ENCODE results near the gene GAS2.
A peak's percentile ranks its signal among the peaks of the same experiment; 100 is the strongest.
"Not testable (repeated sequence)": the region's sequence is repeated elsewhere in the genome, so short reads cannot be mapped to it uniquely, and the experiment has no call there.

GAS2 gene

DNA sequence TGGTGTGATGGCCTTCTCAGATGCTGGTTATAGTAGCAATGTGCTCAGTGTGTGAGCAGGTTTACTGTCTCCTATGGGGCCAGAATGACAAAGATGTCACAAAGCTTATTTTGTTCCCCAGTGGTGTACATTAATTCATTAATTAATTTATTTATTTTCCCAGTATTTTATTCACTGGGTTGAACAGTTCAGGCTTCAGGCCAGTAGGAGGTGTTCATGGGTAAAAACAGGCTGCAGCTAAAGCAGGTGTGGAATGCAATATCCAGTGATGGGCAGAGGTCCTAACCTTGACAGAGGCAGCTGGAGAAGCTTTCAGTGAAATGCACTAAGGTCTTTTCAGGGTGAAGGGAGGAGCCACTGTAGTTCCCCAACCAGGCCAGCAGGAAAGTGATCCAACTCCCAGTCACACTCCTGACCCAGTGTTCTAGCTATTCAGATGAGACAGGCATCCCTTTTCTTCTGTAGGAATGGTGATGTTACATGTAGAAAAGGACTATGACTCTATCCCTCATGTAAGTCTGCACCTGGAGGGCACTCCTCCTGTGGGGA lies 33.0 kb upstream of the GAS2 start:
- H3K4me3 ChIP-seq (replicated peaks in 1 of 2; ENCODE audit: low read depth in 2 of 2, low read length in 2 of 2), result no peak overlapping the region
- no peak for TF ChIP-seq CTCF (IDR thresholded peaks at IDR 0.05; ENCODE audit: low read depth, low read length)
- DNase-seq (ENCODE audit: low read depth in 2 of 2), result no peak

DNA sequence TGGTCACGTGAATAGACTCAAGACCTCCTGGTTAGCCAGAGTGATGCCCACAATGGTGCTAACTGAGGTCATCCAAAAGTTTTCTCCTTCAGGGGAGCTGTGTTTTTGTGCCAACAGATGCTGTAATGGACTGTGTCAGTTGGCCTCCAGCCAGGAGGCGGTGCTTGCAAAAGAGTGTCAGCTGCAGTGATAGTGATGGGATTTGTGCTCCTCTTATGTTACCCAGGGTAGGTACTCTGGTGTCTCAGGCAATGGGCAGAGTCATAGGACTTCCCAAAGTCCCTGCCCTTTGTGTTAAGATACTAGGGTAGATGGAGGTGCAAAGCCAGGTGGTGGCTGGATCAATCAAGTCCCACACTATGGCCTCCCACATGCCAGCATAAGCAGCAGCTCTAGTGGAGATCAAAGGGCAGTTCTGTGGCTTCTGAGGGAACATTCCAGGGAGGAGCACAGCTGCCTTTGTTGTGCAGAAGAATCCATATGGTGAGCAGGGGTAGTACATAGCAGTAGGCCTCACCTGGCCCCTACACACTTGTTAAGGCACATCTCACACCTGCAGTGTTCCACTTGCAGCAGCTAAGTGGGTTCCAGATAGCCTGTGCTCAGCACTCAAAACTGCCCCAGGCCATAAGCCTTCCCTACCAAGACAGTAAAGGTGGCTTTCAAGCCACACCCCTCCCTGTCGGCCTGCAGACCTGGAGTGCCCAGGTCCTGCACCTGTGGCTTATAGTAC lies 31.3 kb upstream of the GAS2 start:
- TF ChIP-seq CTCF (IDR thresholded peaks at IDR 0.05; ENCODE audit: low read depth, low read length), result no peak
- no peak overlapping the region for H3K4me3 ChIP-seq (replicated peaks in 1 of 2; ENCODE audit: low read depth in 2 of 2, low read length in 2 of 2)
- DNase-seq (ENCODE audit: low read depth in 2 of 2), result peak; percentile 26 to 53

- no peak overlapping the region for H3K4me3 ChIP-seq (replicated peaks in 1 of 2; ENCODE audit: low read depth in 2 of 2, low read length in 2 of 2)
- no peak for DNase-seq (ENCODE audit: low read depth in 2 of 2)
- no peak for TF ChIP-seq CTCF (IDR thresholded peaks at IDR 0.05; ENCODE audit: low read depth, low read length)
Observed at GRCh38 chr11:22635689-22636088, 30.7 kb upstream of the GAS2 start.

DNA sequence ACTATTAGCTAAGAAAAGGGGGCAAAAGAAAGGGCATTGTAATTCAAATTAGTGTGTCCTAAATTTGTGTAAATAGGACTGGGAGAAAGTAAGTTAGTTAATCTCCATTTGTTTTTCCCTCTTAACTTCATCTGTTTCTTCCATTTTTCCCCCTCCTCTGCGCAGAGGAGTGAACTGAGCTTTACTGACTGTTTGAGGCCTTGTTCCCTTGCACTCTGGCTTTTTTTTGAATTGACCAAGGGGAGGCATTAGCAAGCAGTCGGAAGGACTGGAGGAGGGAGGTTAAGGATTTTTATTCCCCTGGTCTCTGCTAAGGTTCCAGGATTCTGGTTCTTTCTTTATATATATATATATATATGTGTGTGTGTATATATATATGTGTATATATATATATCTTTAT lies 25.5 kb upstream of the GAS2 start:
- no peak overlapping the region for H3K4me3 ChIP-seq (replicated peaks in 1 of 2; ENCODE audit: low read depth in 2 of 2, low read length in 2 of 2)

DNA sequence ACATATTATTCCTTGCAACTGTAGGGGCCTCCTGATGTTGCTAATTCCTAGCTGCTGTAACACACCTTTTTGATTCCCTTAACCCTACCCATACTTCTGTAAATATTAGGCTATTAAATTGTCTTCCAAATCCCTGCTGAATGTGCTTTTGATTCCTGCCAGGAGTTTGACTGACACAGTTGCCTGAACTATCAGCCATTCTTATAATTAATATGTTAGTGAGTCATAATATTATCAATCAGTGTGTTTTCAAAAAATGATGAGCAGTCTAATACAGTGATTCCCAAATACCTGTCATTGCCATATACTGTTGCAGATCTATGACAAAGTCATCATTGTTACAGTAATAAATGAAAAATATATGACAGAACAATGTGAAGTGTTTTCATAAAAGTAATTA lies 24.9 kb upstream of the GAS2 start:
- TF ChIP-seq CTCF (IDR thresholded peaks at IDR 0.05; ENCODE audit: low read depth, low read length), result no peak
- DNase-seq (ENCODE audit: low read depth in 2 of 2), result no peak
- H3K4me3 ChIP-seq (replicated peaks in 1 of 2; ENCODE audit: low read depth in 2 of 2, low read length in 2 of 2), result no peak overlapping the region

More for the DNA sequence above, 25.5 kb upstream of the GAS2 start:
- no peak for DNase-seq (ENCODE audit: low read depth in 2 of 2)
- TF ChIP-seq CTCF (IDR thresholded peaks at IDR 0.05; ENCODE audit: low read depth, low read length), result no peak

DNA sequence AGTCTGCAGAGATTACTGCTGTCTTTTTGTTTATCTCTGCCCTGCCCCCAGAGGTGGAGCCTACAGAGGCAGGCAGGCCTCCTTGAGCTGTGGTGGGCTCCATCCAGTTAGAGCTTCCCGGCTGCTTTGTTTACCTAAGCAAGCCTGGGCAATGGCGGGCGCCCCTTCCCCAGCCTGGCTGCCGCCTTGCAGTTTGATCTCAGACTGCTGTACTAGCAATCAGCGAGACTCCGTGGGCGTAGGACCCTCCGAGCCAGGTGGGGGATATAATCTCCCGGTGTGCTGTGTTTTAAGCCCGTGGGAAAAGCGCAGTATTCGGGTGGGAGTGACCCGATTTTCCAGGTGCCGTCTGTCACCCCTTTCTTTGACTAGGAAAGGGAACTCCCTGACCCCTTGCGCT lies 14.1 kb upstream of the GAS2 start:
- DNase-seq (ENCODE audit: low read depth in 2 of 2); H3K4me3 ChIP-seq (replicated peaks in 1 of 2; ENCODE audit: low read depth in 2 of 2, low read length in 2 of 2): not testable (repeated sequence)

GRCh38 chr11:22656130-22656529 lies 10.3 kb upstream of the GAS2 start:
- TF ChIP-seq CTCF (IDR thresholded peaks at IDR 0.05; ENCODE audit: low read depth, low read length), result no peak
- peak; percentile 19 to 30 for DNase-seq (ENCODE audit: low read depth in 2 of 2)
- H3K4me3 ChIP-seq (replicated peaks in 1 of 2; ENCODE audit: low read depth in 2 of 2, low read length in 2 of 2), result no peak overlapping the region
